Erythroblast (primary cell): ENCODE results near the gene PCID2.
"Not testable (repeated sequence)": the region's sequence is repeated elsewhere in the genome, so short reads cannot be mapped to it uniquely, and the experiment has no call there.

Experiments
- GATA1 ChIP-seq: IDR thresholded peaks from 2 replicates; pipeline ENCODE4 v1.6.1; 2011; ENCODE audit warnings: low read depth, mild to moderate bottlenecking, control low read depth, low read length, moderate library complexity
- POLR2A ChIP-seq: IDR thresholded peaks from 2 replicates; pipeline ENCODE4 v1.6.1; 2011; ENCODE audit warnings: mild to moderate bottlenecking, low read length

DNA sequence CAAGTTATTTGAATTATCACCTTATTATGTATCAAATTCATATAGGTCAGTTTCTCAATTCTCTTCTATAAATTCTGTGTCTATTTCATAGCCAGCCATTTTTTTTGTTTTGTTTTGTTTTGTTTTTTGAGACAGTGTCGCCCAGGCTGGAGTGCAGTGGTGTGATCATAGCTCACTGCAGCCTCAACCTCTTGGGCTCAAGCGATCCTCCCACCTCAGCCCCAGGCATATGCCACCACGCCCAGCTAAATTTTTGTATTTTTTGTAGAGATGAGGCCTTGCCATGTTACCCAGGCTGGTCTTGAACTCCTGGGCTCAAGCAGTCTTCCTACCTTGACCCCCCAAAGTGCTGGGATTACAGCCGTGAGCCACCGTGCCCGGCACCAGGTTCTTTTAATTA is 49.4 kb upstream of the PCID2 start:
- TF ChIP-seq POLR2A, GATA1: not testable (repeated sequence)
